Neuron (in vitro differentiated cells): Measurements from ENCODE around the gene SPIB.

ENCODE experiments used
- H2AFZ ChIP-seq: one replicate; pipeline ENCODE4 v1.6.1; 2013; ENCODE audit warnings: low read depth, mild to moderate bottlenecking, inconsistent platforms, low read length, moderate library complexity
- H3K27me3 ChIP-seq: one replicate; pipeline ENCODE4 v1.6.1; 2013; ENCODE audit warnings: low read length; ENCODE audit not compliant: insufficient read depth
- H3K36me3 ChIP-seq: one replicate; pipeline ENCODE4 v1.6.1; 2013; ENCODE audit warnings: low read length; ENCODE audit not compliant: insufficient read depth
- H3K4me1 ChIP-seq: one replicate; pipeline ENCODE4 v1.6.1; 2013; ENCODE audit warnings: low read length; ENCODE audit not compliant: insufficient read depth
- H3K4me3 ChIP-seq: 2 replicates; pipeline ENCODE4 v1.5.1; 2013; ENCODE audit warnings: mild to moderate bottlenecking, low read length, moderate library complexity
- H3K9me3 ChIP-seq: one replicate; pipeline ENCODE4 v1.6.1; 2013; ENCODE audit warnings: low read length

The SPIB gene

DNA sequence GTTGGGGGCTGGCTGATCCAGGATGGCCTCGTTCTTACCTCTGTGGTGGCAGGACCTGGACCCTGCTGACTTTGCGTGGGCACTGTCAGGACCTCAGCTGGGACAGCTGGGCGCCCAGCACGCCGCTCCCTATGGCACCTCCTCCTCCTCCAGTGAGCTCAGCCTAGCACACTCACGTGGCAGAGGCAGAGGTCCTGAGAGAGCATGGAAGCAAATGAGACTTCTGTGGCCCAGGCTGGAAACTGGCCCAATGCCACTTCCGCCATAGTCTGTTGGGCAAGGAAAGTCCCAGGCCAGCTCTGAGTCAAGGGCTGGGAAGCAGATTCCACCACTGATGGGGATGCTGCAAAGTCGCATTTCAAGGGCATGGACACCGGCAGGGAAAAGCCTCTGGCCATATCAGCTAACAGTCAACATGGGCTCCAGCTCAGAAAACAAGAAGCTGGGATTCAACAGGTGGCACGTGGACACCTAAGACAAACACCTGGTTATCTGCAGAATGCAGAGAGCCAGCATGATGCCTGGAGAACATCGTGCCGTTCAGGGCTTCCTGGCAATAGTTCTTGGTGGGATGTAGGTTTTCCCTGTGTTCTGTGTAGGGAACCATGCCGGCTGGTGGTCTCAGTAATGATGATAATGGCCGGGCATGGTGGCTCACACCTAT lies 30.6 kb downstream of the SPIB start:
- Histone ChIP-seq H3K4me3 (no peak overlapping the region), H2AFZ (no peak overlapping the region), H3K36me3 (no peaks in the 10 kb centered on the region), H3K4me1 (no peaks in the 10 kb centered on the region), H3K27me3 (peaks cover 3% of the 10 kb centered on the region), H3K9me3 (peaks cover 1% of the 10 kb centered on the region)

DNA sequence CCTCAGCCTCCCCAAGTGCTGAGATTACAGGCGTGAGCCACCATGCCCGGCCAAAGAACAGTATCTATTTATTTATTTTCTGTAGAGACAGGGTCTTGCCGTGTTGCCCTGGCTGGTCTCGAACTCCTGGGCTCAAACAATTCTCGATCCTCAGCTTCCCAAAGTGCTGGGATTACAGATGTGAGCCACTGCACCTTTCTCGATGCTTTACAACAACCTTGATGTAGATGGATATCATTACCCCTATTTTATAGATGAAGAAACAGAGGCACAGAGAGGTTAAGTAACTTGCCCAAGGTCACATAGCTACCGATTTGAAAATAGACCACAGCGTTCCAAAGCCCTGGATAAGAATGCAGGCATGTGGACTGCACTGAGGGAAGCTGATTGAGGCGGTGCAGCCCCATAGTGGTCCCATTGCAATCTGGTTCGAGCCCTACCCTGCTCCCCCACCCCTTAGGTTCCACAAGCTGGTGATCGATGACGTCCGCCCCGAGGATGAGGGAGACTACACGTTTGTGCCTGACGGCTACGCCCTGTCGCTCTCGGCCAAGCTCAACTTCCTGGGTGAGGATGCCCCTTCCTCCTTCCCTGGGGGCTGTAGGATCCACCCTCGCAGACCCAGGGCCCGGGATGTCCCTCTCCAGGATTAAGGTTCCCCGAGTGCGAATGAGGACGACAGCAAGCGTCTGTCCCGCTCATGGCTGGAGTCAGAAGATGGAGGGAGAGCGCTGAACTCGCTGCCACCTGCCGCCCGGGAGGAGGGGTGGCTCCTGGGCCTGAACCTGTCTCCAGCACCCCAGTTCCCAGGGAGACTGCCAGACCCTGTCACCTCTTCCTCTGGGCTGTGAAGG lies 31.9 kb downstream of the SPIB start:
- H3K27me3 ChIP-seq: peaks cover 3% of the 10 kb centered on the region
- H3K36me3 ChIP-seq: no peaks in the 10 kb centered on the region
- H2AFZ ChIP-seq: no peak overlapping the region
- no peaks in the 10 kb centered on the region for H3K4me1 ChIP-seq
- peaks cover 3% of the 10 kb centered on the region for H3K9me3 ChIP-seq
- H3K4me3 ChIP-seq: no peak overlapping the region

- H3K36me3 ChIP-seq: no peaks in the 10 kb centered on the region
- no peaks in the 10 kb centered on the region for H3K4me1 ChIP-seq
- H3K4me3 ChIP-seq: no peak overlapping the region
- peaks cover 1% of the 10 kb centered on the region for H3K9me3 ChIP-seq
- H3K27me3 ChIP-seq: no peaks in the 10 kb centered on the region
- no peak overlapping the region for H2AFZ ChIP-seq
Observed at GRCh38 chr19:50451223-50451534, 32.4 kb downstream of the SPIB start.

- peaks cover 1% of the 10 kb centered on the region for H3K9me3 ChIP-seq
- H2AFZ ChIP-seq: no peak overlapping the region
- H3K4me1 ChIP-seq: no peaks in the 10 kb centered on the region
- no peaks in the 10 kb centered on the region for H3K36me3 ChIP-seq
- H3K27me3 ChIP-seq: no peaks in the 10 kb centered on the region
- H3K4me3 ChIP-seq: no peak overlapping the region
Observed at GRCh38 chr19:50453243-50453642, 34.5 kb downstream of the SPIB start.

DNA sequence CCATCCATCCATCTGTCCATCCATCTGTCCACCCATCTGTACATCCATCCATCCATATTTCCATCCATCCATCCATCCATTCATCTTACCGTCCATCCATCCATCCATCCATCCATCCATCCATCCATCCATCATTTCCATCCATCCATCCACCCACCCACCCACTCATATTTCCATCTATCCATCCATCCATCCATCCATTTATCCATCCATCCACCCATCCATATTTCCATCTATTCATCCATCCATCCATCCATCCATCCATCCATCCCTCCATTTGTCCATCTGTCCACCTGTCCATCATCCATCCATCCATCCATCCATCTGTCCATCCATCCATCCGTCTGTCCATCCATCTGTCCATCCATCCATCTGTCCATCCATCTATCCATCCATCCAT lies 37.3 kb downstream of the SPIB start:
- Histone ChIP-seq H3K27me3 (no peaks in the 10 kb centered on the region), H3K4me3 (no peak overlapping the region), H3K36me3 (no peaks in the 10 kb centered on the region), H3K4me1 (peaks cover 7% of the 10 kb centered on the region), H3K9me3 (peaks cover 1% of the 10 kb centered on the region), H2AFZ (no peak overlapping the region)

DNA sequence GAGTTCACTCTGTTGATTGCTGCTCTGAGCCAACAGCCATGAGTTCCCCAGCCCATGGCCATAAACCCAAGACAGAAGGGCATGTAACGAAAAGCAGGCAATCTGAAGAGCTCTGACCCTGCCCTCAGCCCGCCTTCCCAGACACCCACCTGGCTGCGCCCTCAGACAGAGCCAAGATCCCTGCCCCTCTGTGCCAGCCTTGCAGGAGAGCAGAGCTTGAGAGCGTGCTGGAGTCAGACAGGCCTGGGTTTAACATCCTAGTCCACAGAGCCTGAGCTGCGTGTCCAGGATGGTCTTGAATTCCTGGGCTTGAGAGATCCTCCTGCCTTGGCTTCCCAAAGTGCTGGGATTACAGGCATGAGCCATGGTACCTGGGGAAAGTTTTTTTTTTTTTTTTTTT lies 38.6 kb downstream of the SPIB start:
- no peaks in the 10 kb centered on the region for H3K27me3 ChIP-seq
- no peak overlapping the region for H2AFZ ChIP-seq
- H3K9me3 ChIP-seq: peaks cover 1% of the 10 kb centered on the region
- H3K4me1 ChIP-seq: peaks cover 7% of the 10 kb centered on the region
- H3K4me3 ChIP-seq: no peak overlapping the region
- H3K36me3 ChIP-seq: no peaks in the 10 kb centered on the region

DNA sequence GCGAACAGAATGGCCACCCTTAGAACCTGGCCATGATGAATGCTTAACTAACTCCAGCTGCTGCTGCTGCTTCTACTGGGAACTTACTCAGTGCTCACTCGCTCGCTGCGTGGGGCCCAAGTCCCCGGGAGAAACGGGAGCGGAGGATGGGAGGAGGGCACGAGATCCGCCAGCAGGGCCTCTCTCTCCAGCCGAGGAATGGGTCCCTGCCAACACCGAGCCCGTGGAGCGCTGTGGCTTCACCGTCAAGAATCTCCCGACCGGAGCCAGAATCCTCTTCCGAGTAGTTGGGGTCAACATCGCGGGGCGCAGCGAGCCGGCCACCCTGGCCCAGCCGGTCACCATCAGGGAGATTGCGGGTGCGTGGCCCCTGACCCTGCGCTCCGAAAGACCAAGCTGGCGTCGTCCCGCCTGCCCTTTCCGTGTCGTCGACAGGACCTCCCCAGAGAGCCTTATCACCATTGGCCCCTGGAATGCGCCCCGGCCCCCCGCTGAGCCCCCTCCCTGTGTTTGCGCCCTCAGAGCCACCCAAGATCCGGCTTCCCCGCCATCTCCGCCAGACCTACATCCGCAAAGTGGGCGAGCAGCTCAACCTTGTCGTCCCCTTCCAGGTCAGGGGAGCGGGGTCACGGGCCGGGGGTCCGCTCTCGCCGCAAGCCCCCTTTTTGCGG lies 39.8 kb downstream of the SPIB start:
- H3K9me3 ChIP-seq: peaks cover 1% of the 10 kb centered on the region
- no peak overlapping the region for H3K4me3 ChIP-seq
- H3K27me3 ChIP-seq: no peaks in the 10 kb centered on the region
- H3K4me1 ChIP-seq: peaks cover 7% of the 10 kb centered on the region
- no peak overlapping the region for H2AFZ ChIP-seq
- H3K36me3 ChIP-seq: no peaks in the 10 kb centered on the region

DNA sequence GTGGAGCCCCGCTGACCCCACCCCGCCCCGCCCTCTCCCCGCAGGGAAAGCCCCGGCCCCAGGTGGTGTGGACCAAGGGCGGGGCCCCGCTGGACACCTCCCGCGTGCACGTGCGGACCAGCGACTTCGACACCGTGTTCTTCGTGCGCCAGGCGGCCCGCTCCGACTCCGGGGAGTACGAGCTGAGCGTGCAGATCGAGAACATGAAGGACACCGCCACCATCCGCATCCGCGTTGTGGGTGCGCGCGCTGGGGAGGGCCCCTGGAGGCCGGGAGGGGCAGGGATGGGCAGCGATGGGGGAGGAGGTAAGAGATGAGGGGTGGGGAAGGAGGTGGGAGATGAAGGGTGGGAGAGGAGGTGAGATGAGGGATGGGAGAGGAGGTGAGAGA lies 40.3 kb downstream of the SPIB start:
- H3K4me1 ChIP-seq: peaks cover 7% of the 10 kb centered on the region
- H3K36me3 ChIP-seq: no peaks in the 10 kb centered on the region
- H3K4me3 ChIP-seq: no peak overlapping the region
- H3K9me3 ChIP-seq: peaks cover 1% of the 10 kb centered on the region
- H3K27me3 ChIP-seq: no peaks in the 10 kb centered on the region
- H2AFZ ChIP-seq: no peak overlapping the region

- H2AFZ ChIP-seq: no peak overlapping the region
- no peaks in the 10 kb centered on the region for H3K36me3 ChIP-seq
Observed at GRCh38 chr19:50459638-50460037, 40.9 kb downstream of the SPIB start.

GRCh38 chr19:50460161-50460765 lies 41.5 kb downstream of the SPIB start:
- no peak overlapping the region for H2AFZ ChIP-seq
- H3K27me3 ChIP-seq: no peaks in the 10 kb centered on the region
- H3K4me3 ChIP-seq: no peak overlapping the region
- peaks cover 7% of the 10 kb centered on the region for H3K4me1 ChIP-seq
- no peaks in the 10 kb centered on the region for H3K9me3 ChIP-seq
- H3K36me3 ChIP-seq: no peaks in the 10 kb centered on the region

More at GRCh38 chr19:50459638-50460037, 40.9 kb downstream of the SPIB start:
- no peak overlapping the region for H3K4me3 ChIP-seq
- peaks cover 7% of the 10 kb centered on the region for H3K4me1 ChIP-seq
- H3K27me3 ChIP-seq: no peaks in the 10 kb centered on the region
- H3K9me3 ChIP-seq: peaks cover 1% of the 10 kb centered on the region

DNA sequence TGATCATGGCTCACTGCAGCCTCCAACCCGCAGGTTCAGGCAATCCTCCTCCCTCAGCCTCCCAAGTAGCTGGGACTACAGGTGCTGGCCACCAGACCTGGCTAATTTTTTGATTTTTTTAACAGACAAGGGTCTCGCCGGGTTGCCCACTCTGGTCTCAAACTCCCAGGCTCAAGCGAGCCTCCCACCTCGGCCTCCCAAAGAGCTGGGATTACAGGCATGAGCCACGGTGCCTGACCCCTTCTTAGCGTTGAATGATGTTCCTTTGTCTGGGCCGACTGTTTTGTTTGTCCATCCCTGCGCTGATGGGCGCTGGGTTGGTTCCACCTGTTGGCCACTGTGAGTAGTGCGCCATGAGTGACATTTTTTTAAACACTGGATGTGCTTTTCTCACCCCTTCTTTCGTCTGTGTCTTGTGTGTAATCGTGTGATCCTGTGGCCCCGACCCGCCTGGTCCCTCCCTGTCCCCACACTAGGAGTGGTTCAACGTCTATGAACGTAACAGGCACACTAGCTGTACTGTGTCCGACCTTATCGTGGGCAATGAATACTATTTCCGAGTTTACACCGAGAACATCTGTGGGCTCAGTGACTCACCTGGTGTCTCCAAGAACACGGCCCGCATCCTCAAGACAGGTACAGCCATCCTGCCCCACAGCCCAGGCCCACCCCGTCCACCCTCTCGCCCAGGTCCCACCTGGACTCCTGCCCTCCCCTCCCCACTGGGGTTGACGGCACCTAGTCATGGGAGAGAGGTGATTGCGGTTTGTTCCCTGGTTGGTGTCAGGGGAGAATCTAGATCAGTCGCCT lies 42.5 kb downstream of the SPIB start:
- H3K36me3 ChIP-seq: no peaks in the 10 kb centered on the region
- H2AFZ ChIP-seq: no peak overlapping the region
- no peak overlapping the region for H3K4me3 ChIP-seq
- no peaks in the 10 kb centered on the region for H3K27me3 ChIP-seq
- H3K4me1 ChIP-seq: peaks cover 15% of the 10 kb centered on the region
- H3K9me3 ChIP-seq: no peaks in the 10 kb centered on the region

DNA sequence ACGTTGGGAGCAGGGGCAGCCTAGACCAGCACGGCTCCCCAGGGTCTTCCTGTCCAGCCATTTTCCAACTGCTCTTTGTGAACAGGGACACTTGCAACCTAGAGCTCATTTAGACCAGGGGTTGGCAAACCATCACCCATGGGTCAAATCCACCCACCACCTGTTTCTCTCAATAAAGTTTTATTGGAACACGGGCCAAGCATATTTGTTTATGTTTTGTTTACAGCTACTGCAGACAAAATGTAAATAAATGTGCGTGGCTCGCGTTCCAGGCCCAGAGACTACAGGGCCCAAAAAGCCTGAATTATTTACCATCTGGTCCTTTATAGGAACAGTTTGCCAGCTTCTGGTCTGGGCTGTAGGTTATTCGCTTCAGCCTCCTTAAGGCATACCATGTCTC lies 44.2 kb downstream of the SPIB start:
- Histone ChIP-seq H3K4me1 (peaks cover 23% of the 10 kb centered on the region), H3K9me3 (no peaks in the 10 kb centered on the region), H3K4me3 (no peak overlapping the region), H3K36me3 (no peaks in the 10 kb centered on the region), H2AFZ (no peak overlapping the region), H3K27me3 (no peaks in the 10 kb centered on the region)
